Activated naive CD8-positive, alpha-beta T cell (primary cell): Measurements from ENCODE around the gene APLN.

ENCODE experiments used
- H3K27ac Mint-ChIP-seq: one replicate; pipeline ENCODE4 v1.8.0; 2021; ENCODE audit warnings: mixed read lengths
- H3K27me3 Mint-ChIP-seq: one replicate; pipeline ENCODE4 v1.8.0; 2021; ENCODE audit warnings: mixed read lengths
- H3K36me3 Mint-ChIP-seq: one replicate; pipeline ENCODE4 v1.8.0; 2021; ENCODE audit warnings: mixed read lengths
- H3K4me1 Mint-ChIP-seq: one replicate; pipeline ENCODE4 v1.8.0; 2021; ENCODE audit warnings: low read depth, mixed read lengths
- H3K4me3 Mint-ChIP-seq: one replicate; pipeline ENCODE4 v1.8.0; 2021; ENCODE audit warnings: mild to moderate bottlenecking, mixed read lengths
- H3K9me3 Mint-ChIP-seq: one replicate; pipeline ENCODE4 v1.8.0; 2021; ENCODE audit warnings: low read depth, mixed read lengths

APLN gene

GRCh38 chrX:129682979-129683378 is 28.2 kb upstream of the APLN start:
- Mint-ChIP-seq H3K27ac (no peak overlapping the region), H3K4me3 (no peak overlapping the region), H3K4me1 (peaks cover 12% of the 10 kb centered on the region), H3K36me3 (no peaks in the 10 kb centered on the region), H3K9me3 (no peaks in the 10 kb centered on the region), H3K27me3 (no peaks in the 10 kb centered on the region)

- no peaks in the 10 kb centered on the region for H3K27me3 Mint-ChIP-seq
- no peaks in the 10 kb centered on the region for H3K9me3 Mint-ChIP-seq
These were observed 25.1 kb upstream of the APLN start for GRCh38 chrX:129679901-129680300.

GRCh38 chrX:129678614-129679195 is 23.9 kb upstream of the APLN start:
- H3K9me3 Mint-ChIP-seq = no peaks in the 10 kb centered on the region
- H3K4me1 Mint-ChIP-seq = peaks cover 15% of the 10 kb centered on the region
- H3K4me3 Mint-ChIP-seq = peak overlapping the region; percentile 54
- no peaks in the 10 kb centered on the region for H3K36me3 Mint-ChIP-seq
- no peak overlapping the region for H3K27ac Mint-ChIP-seq
- no peaks in the 10 kb centered on the region for H3K27me3 Mint-ChIP-seq

More at GRCh38 chrX:129679901-129680300, 25.1 kb upstream of the APLN start:
- Mint-ChIP-seq H3K27ac (no peak overlapping the region), H3K4me3 (peak overlapping the region; percentile 5), H3K36me3 (no peaks in the 10 kb centered on the region), H3K4me1 (peaks cover 15% of the 10 kb centered on the region)

- peaks cover 2% of the 10 kb centered on the region for H3K36me3 Mint-ChIP-seq
- H3K27ac Mint-ChIP-seq = no peak overlapping the region
- H3K4me3 Mint-ChIP-seq = no peak overlapping the region
- H3K9me3 Mint-ChIP-seq = peaks cover 4% of the 10 kb centered on the region
- no peaks in the 10 kb centered on the region for H3K4me1 Mint-ChIP-seq
- no peaks in the 10 kb centered on the region for H3K27me3 Mint-ChIP-seq
These were observed 12.7 kb upstream of the APLN start for GRCh38 chrX:129667412-129667811.

GRCh38 chrX:129665916-129666644 is 11.3 kb upstream of the APLN start:
- peaks cover 4% of the 10 kb centered on the region for H3K9me3 Mint-ChIP-seq
- no peak overlapping the region for H3K4me3 Mint-ChIP-seq
- no peaks in the 10 kb centered on the region for H3K27me3 Mint-ChIP-seq
- no peak overlapping the region for H3K27ac Mint-ChIP-seq
- H3K36me3 Mint-ChIP-seq = peaks cover 2% of the 10 kb centered on the region
- H3K4me1 Mint-ChIP-seq = no peaks in the 10 kb centered on the region

- Mint-ChIP-seq H3K4me3 (no peak overlapping the region), H3K36me3 (peaks cover 2% of the 10 kb centered on the region), H3K4me1 (no peaks in the 10 kb centered on the region), H3K9me3 (peaks cover 4% of the 10 kb centered on the region), H3K27ac (no peak overlapping the region), H3K27me3 (no peaks in the 10 kb centered on the region)
These were observed 8.4 kb upstream of the APLN start for GRCh38 chrX:129663171-129663570.

- no peak overlapping the region for H3K4me3 Mint-ChIP-seq
- H3K4me1 Mint-ChIP-seq = no peaks in the 10 kb centered on the region
- H3K27ac Mint-ChIP-seq = no peak overlapping the region
- H3K9me3 Mint-ChIP-seq = no peaks in the 10 kb centered on the region
- H3K27me3 Mint-ChIP-seq = no peaks in the 10 kb centered on the region
- H3K36me3 Mint-ChIP-seq = no peaks in the 10 kb centered on the region
These were observed 6.6 kb upstream of the APLN start for GRCh38 chrX:129661369-129661768.

- H3K27ac Mint-ChIP-seq = no peak overlapping the region
- H3K9me3 Mint-ChIP-seq = no peaks in the 10 kb centered on the region
- no peaks in the 10 kb centered on the region for H3K36me3 Mint-ChIP-seq
- H3K27me3 Mint-ChIP-seq = peaks cover 4% of the 10 kb centered on the region
- H3K4me1 Mint-ChIP-seq = peaks cover 4% of the 10 kb centered on the region
- no peak overlapping the region for H3K4me3 Mint-ChIP-seq
These were observed 5.1 kb upstream of the APLN start for GRCh38 chrX:129659861-129660260.

- peaks cover 4% of the 10 kb centered on the region for H3K4me1 Mint-ChIP-seq
- H3K36me3 Mint-ChIP-seq = no peaks in the 10 kb centered on the region
- no peaks in the 10 kb centered on the region for H3K9me3 Mint-ChIP-seq
- no peak overlapping the region for H3K27ac Mint-ChIP-seq
- H3K27me3 Mint-ChIP-seq = peaks cover 4% of the 10 kb centered on the region
- no peak overlapping the region for H3K4me3 Mint-ChIP-seq
These were observed 4.4 kb upstream of the APLN start for GRCh38 chrX:129659141-129659540.

GRCh38 chrX:129658429-129658828 is 3.7 kb upstream of the APLN start:
- no peak overlapping the region for H3K4me3 Mint-ChIP-seq
- no peaks in the 10 kb centered on the region for H3K36me3 Mint-ChIP-seq
- H3K27ac Mint-ChIP-seq = no peak overlapping the region
- peaks cover 6% of the 10 kb centered on the region for H3K4me1 Mint-ChIP-seq
- H3K27me3 Mint-ChIP-seq = peaks cover 4% of the 10 kb centered on the region
- H3K9me3 Mint-ChIP-seq = no peaks in the 10 kb centered on the region

- H3K27me3 Mint-ChIP-seq = peaks cover 4% of the 10 kb centered on the region
- no peaks in the 10 kb centered on the region for H3K36me3 Mint-ChIP-seq
- H3K27ac Mint-ChIP-seq = no peak overlapping the region
- H3K9me3 Mint-ChIP-seq = no peaks in the 10 kb centered on the region
- peak overlapping the region; percentile 33 for H3K4me3 Mint-ChIP-seq
- peaks cover 7% of the 10 kb centered on the region for H3K4me1 Mint-ChIP-seq
These were observed 942 bp upstream of the APLN start for GRCh38 chrX:129655547-129656249.

- Mint-ChIP-seq H3K9me3 (no peaks in the 10 kb centered on the region), H3K4me3 (peak overlapping the region; percentile 58), H3K4me1 (peaks cover 7% of the 10 kb centered on the region), H3K27ac (no peak overlapping the region), H3K27me3 (peaks cover 4% of the 10 kb centered on the region), H3K36me3 (no peaks in the 10 kb centered on the region)
These were observed 645 bp downstream of the APLN start for GRCh38 chrX:129653971-129654651.

GRCh38 chrX:129653181-129653970 is 1.4 kb downstream of the APLN start:
- Mint-ChIP-seq H3K27me3 (peaks cover 4% of the 10 kb centered on the region), H3K9me3 (no peaks in the 10 kb centered on the region), H3K36me3 (no peaks in the 10 kb centered on the region)

GRCh38 chrX:129652565-129653169 is 2.1 kb downstream of the APLN start:
- Mint-ChIP-seq H3K36me3 (no peaks in the 10 kb centered on the region), H3K4me3 (no peak overlapping the region), H3K4me1 (peaks cover 7% of the 10 kb centered on the region), H3K27ac (no peak overlapping the region), H3K27me3 (peaks cover 4% of the 10 kb centered on the region), H3K9me3 (no peaks in the 10 kb centered on the region)

More at GRCh38 chrX:129653181-129653970, 1.4 kb downstream of the APLN start:
- H3K4me3 Mint-ChIP-seq = peak overlapping the region; percentile 65
- H3K27ac Mint-ChIP-seq = no peak overlapping the region
- H3K4me1 Mint-ChIP-seq = peaks cover 7% of the 10 kb centered on the region
